ENCODE data around the gene CACNA1C. TPM values are rescaled to one million over a fixed set of nuclear protein-coding genes. Genes with fewer than 3 reads are reported as not detected.

Gene CACNA1C
- total RNA-seq, 1 experiment from 2014 or later = 1.1 TPM

DNA sequence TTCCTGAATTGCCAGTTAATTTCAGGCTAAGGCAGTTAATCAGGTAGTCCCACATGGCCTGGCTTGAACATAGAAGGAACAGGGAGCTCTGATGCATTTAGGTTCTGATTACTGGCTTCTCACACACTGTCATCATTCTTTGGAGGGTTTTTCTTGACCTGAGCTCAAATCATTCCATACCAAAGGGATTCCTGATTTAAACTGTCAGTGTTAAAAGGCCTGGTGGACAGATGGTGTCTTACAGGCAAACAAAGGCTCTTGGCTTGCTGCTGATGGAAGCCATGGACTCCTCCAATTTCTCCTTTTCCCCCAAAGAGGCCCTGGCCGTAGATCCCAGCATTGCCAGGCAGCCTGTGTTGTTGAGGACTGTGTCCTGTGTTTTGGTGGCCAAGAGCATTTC is 30.2 kb downstream of the CACNA1C start:
- H3T11ph ChIP-seq (ENCODE audit: low read length) = no peak overlapping the region
- no peak overlapping the region for H4K91ac ChIP-seq (ENCODE audit: insufficient read length, low read depth, low read length)
- no peak overlapping the region for H2AFZ ChIP-seq (ENCODE audit: low read length)
- H3K4me1 ChIP-seq (ENCODE audit: insufficient read depth, low read length) = no peaks in the 10 kb centered on the region; the same call in 1 of the 2 replicates
- H3K4me1 Mint-ChIP-seq = peaks cover 8 to 13% of the 10 kb centered on the region in 2 experiments
- 0 out of 7 replicates have a peak overlapping the region, but pooled peaks of 1 of the 3 experiments have one; percentile 59 for H3K27ac Mint-ChIP-seq
- no peak overlapping the region for H3K27ac ChIP-seq (ENCODE audit: insufficient read length, low read depth, low read length)
- H3K56ac ChIP-seq (ENCODE audit: insufficient read length, low read depth, low read length) = no peak overlapping the region
- H4K20me1 ChIP-seq (ENCODE audit: control insufficient read depth, insufficient read depth, insufficient read length) = no peaks in the 10 kb centered on the region
- no peak for DNase-seq
- H2AK5ac ChIP-seq (ENCODE audit: insufficient read length, low read length) = no peak overlapping the region
- no peaks in the 10 kb centered on the region for H3K79me1 ChIP-seq (ENCODE audit: insufficient read depth, low read depth, low read length, poor library complexity, severe bottlenecking)
- H3K79me2 ChIP-seq (ENCODE audit: insufficient read depth, low read length) = no peaks in the 10 kb centered on the region
- no peaks in the 10 kb centered on the region for H3K23me2 ChIP-seq (ENCODE audit: insufficient read length, low read depth, low read length, poor library complexity, severe bottlenecking)
- H3K9me3 Mint-ChIP-seq = peaks cover 16 to 20% of the 10 kb centered on the region in 2 experiments
- no peak overlapping the region for H3K18ac ChIP-seq (ENCODE audit: insufficient read length, low read depth, low read length)
- H4K8ac ChIP-seq (replicated peaks; ENCODE audit: insufficient read length, low read depth, low read length) = no peak overlapping the region
- no CpG with 5 or more reads among the region's 1 CpG for WGBS (ENCODE audit: extremely low coverage, insufficient read length, low lambda C conversion rate)
- H2BK20ac ChIP-seq (ENCODE audit: low read depth, low read length, poor library complexity, severe bottlenecking) = no peak overlapping the region
- no peak overlapping the region for H3K4me2 ChIP-seq (ENCODE audit: insufficient read depth, insufficient read length, low read length)
- peaks cover 5% of the 10 kb centered on the region; the same call in 1 of the 2 replicates for H3K27me3 Mint-ChIP-seq (ENCODE audit: low read depth)
- no peak overlapping the region for H2BK15ac ChIP-seq (ENCODE audit: low read depth, low read length)
- no peaks in the 10 kb centered on the region; the same call in 1 of the 2 replicates for H3K27me3 ChIP-seq (ENCODE audit: insufficient read depth, low read length)
- peak; percentile 23; the same call in 1 of the 3 replicates for TF ChIP-seq CTCF (conservative IDR thresholded peaks at IDR 0.05)
- H3K23ac ChIP-seq (ENCODE audit: insufficient read length, low read depth, low read length) = no peak overlapping the region
- no peaks in the 10 kb centered on the region for H3K9me3 ChIP-seq (ENCODE audit: control insufficient read depth, low read depth, low read length)
- H2BK5ac ChIP-seq (ENCODE audit: insufficient read length, low read length) = no peak overlapping the region
- H3K9ac ChIP-seq (ENCODE audit: extremely low read depth, insufficient read length, low read length) = no peak overlapping the region
- no peak overlapping the region for H3K14ac ChIP-seq (ENCODE audit: insufficient read depth, low read length)
- no peak overlapping the region for H2BK12ac ChIP-seq (ENCODE audit: insufficient read length, low read depth, low read length)
- H2BK120ac ChIP-seq (ENCODE audit: low read depth, low read length, poor library complexity, severe bottlenecking) = no peak overlapping the region
- no peak overlapping the region for H3K4me3 Mint-ChIP-seq
- H4K5ac ChIP-seq (ENCODE audit: insufficient read length, low read depth, low read length) = no peak overlapping the region
- H3K4ac ChIP-seq (ENCODE audit: low read depth, low read length) = no peak overlapping the region
- H3K36me3 Mint-ChIP-seq (ENCODE audit: insufficient read depth in 1 of 3, low read depth in 3 of 3) = peaks cover 0 to 18% (median 7%) of the 10 kb centered on the region in 3 experiments

Measured in H9 (cell line).